HG02973 (cell line): ENCODE measurements around the gene CHRNA10.
"Not testable (repeated sequence)": the region's sequence is repeated elsewhere in the genome, so short reads cannot be mapped to it uniquely, and the experiment has no call there.

Experiments
- ATAC-seq: cut with Tn5 transposase; IDR thresholded peaks from one replicate; pipeline ENCODE4 v1.9.1; 2021; ENCODE audit warnings: moderate library complexity; ENCODE audit not compliant: unreplicated experiment

The CHRNA10 gene

GRCh38 chr11:3665336-3666022, 5.7 kb downstream of the CHRNA10 start:
- ATAC-seq, result no peak

DNA sequence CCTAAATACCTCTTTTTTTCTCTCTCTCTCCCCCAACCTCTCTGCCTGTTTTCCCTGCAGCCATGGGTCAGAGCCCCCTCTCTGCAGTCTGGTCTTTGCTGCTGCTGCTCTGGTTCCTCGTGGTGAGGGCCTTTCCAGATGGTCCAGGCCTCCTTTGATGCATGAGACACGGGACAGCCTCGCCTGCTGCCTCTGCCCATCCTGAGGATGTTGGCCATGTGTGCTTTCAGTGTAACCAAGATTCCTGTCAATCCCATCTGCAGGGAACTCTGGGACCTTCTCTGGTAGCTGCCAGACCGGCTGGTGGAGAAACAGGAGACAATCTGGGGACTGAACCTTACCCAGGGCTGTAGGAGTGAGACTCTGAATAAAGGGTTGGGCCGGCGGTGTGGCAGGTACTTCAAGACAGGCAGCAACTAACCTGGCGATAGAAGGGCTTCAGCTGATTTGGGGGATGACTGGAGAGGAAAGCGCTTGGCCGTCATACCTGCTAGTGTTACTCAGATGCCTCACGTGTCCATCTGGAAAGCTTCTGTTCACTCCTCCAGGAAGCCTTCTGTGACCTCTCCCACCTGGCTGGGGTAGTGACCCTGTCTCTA, 7.1 kb downstream of the CHRNA10 start:
- no peak for ATAC-seq

- ATAC-seq, result no peak
Observed at GRCh38 chr11:3662856-3663255, 8.3 kb downstream of the CHRNA10 start.

DNA sequence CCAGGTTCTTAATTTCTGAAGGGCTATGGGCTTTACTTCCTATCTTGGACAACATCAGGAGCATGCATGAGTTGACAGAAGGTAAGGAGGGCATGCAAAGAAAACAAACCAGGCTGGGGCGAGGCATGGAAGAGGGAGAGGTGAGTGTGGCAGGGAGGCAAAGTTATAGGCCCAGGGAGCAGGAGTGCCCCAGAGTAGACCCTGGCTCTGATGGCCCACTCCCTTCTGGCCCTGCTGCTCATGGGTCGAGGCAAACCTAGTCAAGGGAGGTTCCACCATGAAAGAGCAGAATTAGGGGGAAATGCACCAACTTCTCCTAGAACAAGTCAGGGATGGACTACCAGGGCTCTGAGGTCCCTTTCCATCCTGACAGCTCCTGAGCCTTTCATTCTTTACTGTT, 10.2 kb downstream of the CHRNA10 start:
- ATAC-seq, result no peak

DNA sequence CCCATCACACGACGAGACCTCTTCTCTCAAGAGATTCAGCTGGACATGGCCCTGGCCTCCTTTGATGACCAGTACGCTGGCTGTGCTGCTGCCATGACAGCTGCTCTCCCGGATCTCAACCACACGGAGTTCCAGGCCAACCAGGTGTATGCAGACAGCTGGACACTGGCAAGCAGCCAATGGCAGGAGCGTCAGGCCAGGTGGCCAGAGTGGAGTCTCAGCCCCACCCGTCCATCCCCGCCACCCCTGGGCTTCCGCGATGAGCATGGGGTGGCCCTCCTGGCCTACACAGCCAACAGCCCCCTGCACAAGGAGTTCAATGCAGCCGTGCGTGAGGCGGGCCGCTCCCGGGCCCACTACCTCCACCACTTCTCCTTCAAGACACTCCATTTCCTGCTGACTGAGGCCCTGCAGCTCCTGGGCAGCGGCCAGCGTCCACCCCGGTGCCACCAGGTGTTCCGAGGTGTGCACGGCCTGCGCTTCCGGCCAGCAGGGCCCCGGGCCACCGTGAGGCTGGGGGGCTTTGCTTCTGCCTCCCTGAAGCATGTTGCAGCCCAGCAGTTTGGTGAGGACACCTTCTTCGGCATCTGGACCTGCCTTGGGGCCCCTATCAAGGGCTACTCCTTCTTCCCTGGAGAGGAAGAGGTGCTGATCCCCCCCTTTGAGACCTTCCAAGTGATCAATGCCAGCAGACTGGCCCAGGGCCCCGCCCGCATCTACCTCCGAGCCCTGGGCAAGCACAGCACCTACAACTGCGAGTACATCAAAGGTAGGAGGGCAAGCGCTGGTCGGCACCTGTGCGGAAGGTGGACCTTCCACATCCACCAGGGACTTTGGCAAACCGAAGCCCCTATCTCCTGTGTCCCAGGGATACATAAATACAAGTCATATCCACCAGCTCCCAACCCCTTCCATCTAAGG, 11.3 kb downstream of the CHRNA10 start:
- ATAC-seq, result no peak

DNA sequence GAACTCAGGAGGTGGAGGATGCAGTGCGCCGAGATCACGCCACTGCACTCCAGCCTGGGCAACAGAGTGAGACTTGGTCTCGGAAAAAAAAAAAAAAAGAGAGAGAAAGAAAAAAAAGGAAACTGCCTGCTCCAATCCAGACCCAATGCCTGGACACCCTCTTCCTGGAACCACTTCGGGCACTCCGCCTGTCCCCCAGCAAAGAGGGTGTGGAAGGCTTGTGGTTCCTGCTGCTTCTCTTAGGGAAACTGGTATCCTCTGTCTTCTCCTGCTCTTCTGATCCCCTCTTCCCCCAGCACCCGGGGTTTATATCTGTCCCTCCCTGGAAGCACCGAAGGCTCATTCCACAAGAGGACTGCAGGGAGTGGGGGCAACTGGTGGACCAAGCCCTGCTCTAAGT, 12.9 kb downstream of the CHRNA10 start:
- ATAC-seq, result no peak

- ATAC-seq, result not testable (repeated sequence)
Observed at GRCh38 chr11:3657331-3657730, 13.9 kb downstream of the CHRNA10 start.

- ATAC-seq, result no peak
Observed at GRCh38 chr11:3655547-3655946, 15.6 kb downstream of the CHRNA10 start.

DNA sequence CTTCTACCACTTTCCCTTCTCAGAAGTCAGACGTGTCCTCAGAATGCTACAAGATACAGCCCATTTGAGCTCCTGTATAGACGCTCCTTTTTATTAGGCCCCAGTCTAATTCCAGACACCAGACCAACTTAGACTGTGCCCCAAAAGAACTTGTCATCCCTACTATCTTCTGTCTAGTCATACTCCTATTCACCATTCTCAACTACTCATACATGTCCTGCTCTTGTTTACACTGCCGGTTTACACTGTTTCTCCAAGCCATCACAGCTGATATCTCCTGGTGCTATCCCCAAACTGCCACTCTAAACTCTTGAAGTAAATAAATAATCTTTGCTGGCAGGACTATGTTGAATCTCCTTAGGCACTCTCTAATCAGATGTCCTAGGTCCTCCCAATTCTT, 18.7 kb downstream of the CHRNA10 start:
- ATAC-seq, result not testable (repeated sequence)

GRCh38 chr11:3649374-3649773, 21.8 kb downstream of the CHRNA10 start:
- ATAC-seq, result not testable (repeated sequence)

DNA sequence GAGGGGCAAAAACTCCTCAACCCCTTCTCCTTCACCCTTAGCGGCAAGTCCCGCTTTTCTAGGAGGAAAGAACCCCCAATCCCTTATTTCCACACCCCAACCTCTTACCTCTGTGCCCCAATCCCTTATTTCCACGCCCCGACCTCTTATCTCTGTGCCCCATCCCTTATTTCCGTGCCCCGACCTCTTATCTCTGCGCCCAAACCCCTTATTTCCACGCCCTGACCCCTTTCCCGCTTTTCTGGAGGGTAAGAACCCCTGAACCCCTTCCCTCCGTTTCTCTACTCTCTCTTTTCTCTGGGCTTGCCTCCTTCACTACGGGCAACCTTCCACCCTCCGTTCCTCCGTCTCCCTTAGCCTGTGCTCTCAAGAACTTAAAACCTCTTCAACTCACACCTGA, 22.3 kb downstream of the CHRNA10 start:
- ATAC-seq, result not testable (repeated sequence)

- ATAC-seq, result no peak
Observed at GRCh38 chr11:3645552-3645951, 25.6 kb downstream of the CHRNA10 start.

DNA sequence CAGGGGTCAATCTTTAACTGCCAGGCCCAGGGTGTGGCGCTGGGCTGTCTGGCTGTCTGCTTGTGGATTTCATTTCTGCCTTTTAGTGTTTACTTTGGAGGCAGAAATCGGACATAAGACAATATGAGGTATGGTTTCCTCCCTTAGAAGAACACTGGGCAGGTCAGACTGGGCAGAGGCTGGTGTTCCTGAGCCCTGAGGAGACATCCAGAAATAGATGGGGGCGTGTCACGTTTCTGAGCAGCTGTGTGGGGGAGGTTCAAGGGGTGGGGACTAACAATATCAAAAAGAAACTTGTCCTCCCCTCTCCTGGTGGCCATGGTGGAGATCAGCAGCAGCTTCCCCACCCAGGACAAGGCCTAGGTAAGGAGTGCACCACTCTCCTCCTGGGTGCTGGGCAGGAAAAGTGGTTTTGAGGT, 26.4 kb downstream of the CHRNA10 start, which contains the start of gene ART1:
Gene ART1 (plus strand): TSS at position 312 of the 419 bp plus-strand sequence. CDS start 14,086 bp downstream, outside the sequence.
- ATAC-seq, result no peak

DNA sequence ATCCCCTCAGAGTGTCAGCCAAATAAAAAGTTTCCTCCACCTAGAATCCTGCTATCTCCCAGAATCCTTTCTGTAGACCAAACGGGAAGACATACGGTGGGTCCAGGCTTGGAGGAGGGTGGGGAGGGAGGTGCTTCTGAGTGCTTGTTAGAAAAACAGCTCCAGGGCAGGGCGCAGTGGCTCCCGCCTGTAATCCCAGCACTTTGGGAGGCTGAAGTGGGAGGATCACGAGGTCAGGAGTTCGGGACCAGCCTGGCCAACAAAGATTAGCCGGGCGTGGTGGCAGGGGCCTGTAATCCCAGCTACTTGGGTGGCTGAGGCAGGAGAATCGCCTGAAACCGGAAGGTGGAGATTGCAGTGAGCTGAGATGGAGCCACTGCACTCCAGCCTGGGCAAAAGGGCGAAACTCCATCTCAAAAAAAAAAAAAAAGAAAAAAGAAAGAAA, 28.1 kb downstream of the CHRNA10 start:
- not testable (repeated sequence) for ATAC-seq

- ATAC-seq, result no peak
Observed at GRCh38 chr11:3642071-3642951, 28.9 kb downstream of the CHRNA10 start.

DNA sequence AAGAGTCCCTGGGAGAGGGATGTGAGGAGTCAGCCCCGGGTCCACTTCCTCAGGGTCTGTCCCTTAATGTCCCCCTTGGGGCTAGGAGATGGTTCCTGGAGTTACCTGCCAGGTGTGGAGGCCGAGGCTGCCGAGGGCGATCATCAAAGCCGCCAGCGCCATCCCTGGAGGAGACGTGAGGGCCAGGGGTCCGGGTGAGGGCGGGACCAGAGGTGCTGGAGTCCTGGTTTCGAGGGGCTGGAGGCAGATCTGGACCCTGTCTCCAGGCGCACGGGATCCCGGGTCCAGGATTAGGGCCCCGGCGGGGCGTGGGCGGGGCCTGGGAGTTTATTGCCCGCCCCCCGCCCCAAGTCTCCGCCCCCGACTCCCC, 29.5 kb downstream of the CHRNA10 start, which contains the start of gene ART5:
Gene ART5 (minus strand): TSS at position 292 of the 370 bp plus-strand sequence. CDS start 130 bp downstream, at position 162.
- no peak for ATAC-seq

DNA sequence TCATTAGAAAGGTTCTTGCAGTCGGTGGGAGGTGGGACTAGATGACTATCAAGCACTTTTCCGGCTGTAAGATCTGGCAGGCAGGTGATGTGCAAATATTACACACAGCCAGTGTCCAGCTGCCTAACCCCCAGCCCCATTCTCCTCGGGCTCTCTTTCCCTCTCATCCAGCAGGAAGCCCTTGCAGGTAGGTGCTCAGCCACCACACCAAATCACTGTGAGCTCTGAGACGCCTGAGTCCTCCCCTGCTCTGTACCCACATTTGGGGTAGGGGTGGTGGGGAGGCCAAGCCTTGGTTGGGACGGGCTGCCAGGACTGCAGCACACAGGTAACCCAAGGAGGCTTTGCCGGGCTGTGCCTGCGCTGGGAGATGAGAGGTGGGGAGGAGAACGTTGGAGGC, 30.0 kb downstream of the CHRNA10 start:
- no peak for ATAC-seq

DNA sequence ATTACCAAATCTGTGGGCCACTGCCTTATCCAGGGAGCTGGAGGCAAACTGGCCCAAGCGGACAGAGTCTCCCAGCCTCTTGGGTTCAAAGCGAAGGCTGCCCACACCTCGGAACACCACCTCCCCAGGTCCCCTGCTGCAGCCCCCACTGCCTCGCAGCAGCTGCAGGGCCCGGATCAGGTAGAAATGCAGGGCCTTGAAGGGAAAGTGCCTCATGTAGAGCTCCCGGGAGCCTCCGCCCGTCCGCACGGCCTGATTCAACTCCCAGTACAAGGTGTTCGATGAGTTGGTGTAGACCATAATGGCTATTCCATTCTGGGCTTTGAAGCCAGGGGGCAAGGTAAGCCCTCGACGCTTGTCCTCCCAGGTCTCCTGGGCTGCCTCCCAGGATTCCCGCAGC, 31.3 kb downstream of the CHRNA10 start:
- no peak for ATAC-seq

GRCh38 chr11:3638513-3638912, 32.7 kb downstream of the CHRNA10 start:
- ATAC-seq, result no peak

DNA sequence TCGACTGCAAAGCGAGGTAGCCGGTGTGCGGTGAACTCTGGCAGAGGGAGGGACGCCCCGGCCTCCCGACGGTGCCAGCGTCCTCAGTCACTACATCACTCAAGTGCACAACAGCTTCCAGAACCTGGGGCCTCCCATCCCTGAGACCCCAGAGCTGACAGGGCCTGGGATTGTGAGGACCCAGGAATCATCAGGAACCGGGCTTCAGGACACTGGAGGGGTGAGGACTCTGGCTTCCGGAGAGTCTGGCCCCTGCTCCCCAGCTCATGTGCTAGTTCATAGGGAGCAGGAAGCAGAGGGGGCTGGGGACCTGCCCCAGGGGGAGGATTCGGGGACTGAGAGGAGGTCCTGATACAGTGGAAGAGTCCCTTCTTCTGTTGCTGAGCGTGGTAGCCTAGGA, 34.0 kb downstream of the CHRNA10 start:
- ATAC-seq, result no peak
